HEK293 (cell line): ENCODE measurements around the gene FGF12.

Source experiments
- CTCF ChIA-PET: fragments of 350-600 bp; formaldehyde crosslinking; extraction: SDS; loops from one replicate; lab custom pipeline; 2021; ENCODE audit warnings: antibody characterized with exemption; lab: Yijun Ruan, JAX
- POLR2A ChIA-PET: fragments of 300-600 bp; formaldehyde crosslinking; extraction: SDS; loops from one replicate; lab custom pipeline; 2020; ENCODE audit warnings: antibody characterized with exemption, inconsistent platforms; lab: Yijun Ruan, JAX
- H3K27ac ChIP-seq: fragments of 200-500 bp; sonication (Bioruptor generic); 2 replicates; pipeline ENCODE4 v1.5.1; 2014; ENCODE audit warnings: low read depth, low read length, control low read depth, inconsistent platforms; ENCODE audit errors: extremely low read depth
- H3K36me3 ChIP-seq, 2 experiments: fragments of 200-500 bp in 1 of 2; sonication (Bioruptor generic) in 1 of 2; 1 replicate in 1 of 2; 2 replicates in 1 of 2; pipeline ENCODE4 v1.5.1; 2014 to 2017; ENCODE audit warnings: inconsistent platforms in 2 of 2, low read length in 2 of 2; ENCODE audit not compliant: control insufficient read depth in 2 of 2, insufficient read depth in 1 of 2
- H3K4me1 ChIP-seq: fragments of 200-500 bp; sonication (Bioruptor generic); 2 replicates; pipeline ENCODE4 v1.5.1; 2014; ENCODE audit warnings: mild to moderate bottlenecking, low read length, inconsistent platforms; ENCODE audit not compliant: control insufficient read depth, insufficient read depth
- H3K4me3 ChIP-seq: 2 replicates; pipeline ENCODE4 v1.5.1; 2011; ENCODE audit warnings: low read depth, mild to moderate bottlenecking, control low read depth, low read length, moderate library complexity
- H3K9me3 ChIP-seq: fragments of 200-500 bp; sonication (Bioruptor generic); 2 replicates; pipeline ENCODE4 v1.5.1; 2014; ENCODE audit warnings: low read depth, low read length, inconsistent platforms; ENCODE audit not compliant: control insufficient read depth, insufficient read depth
- EGR2 ChIP-seq: fragments of 450-650 bp; formaldehyde crosslinking; IDR thresholded peaks from 2 replicates; pipeline ENCODE4 v1.5.1; 2016; ENCODE audit warnings: low read depth, missing biosample characterization, missing genetic modification characterization
- GLIS2 ChIP-seq: fragments of 450-650 bp; formaldehyde crosslinking; IDR thresholded peaks from 2 replicates; pipeline ENCODE4 v1.5.1; 2016; ENCODE audit warnings: missing biosample characterization, missing genetic modification characterization
- MYNN ChIP-seq: fragments of 450-650 bp; formaldehyde crosslinking; IDR thresholded peaks from 2 replicates; pipeline ENCODE4 v1.5.1; 2016; ENCODE audit warnings: missing biosample characterization, missing genetic modification characterization, borderline replicate concordance
- SP3 ChIP-seq: fragments of 450-650 bp; formaldehyde crosslinking; IDR thresholded peaks from 2 replicates; pipeline ENCODE4 v1.5.1; 2016; ENCODE audit warnings: missing biosample characterization, missing genetic modification characterization
- ZBTB8A ChIP-seq: fragments of 450-650 bp; formaldehyde crosslinking; IDR thresholded peaks from 2 replicates; pipeline ENCODE4 v1.5.1; 2016; ENCODE audit warnings: missing biosample characterization, missing genetic modification characterization
- ZFHX2 ChIP-seq: fragments of 450-650 bp; formaldehyde crosslinking; conservative IDR thresholded peaks from 2 replicates; pipeline ENCODE4 v1.5.1; 2016; ENCODE audit warnings: missing biosample characterization, missing genetic modification characterization
- ZFP41 ChIP-seq: fragments of 450-650 bp; formaldehyde crosslinking; IDR thresholded peaks from 2 replicates; pipeline ENCODE4 v1.5.1; 2016; ENCODE audit warnings: missing biosample characterization, missing genetic modification characterization, borderline replicate concordance
- ZNF174 ChIP-seq: fragments of 450-650 bp; formaldehyde crosslinking; IDR thresholded peaks from 2 replicates; pipeline ENCODE4 v1.5.0; 2017; ENCODE audit warnings: missing biosample characterization, mild to moderate bottlenecking, missing genetic modification characterization
- ZNF274 ChIP-seq, 2 experiments: fragments of 200-500 bp in 1 of 2; fragments of 450-650 bp in 1 of 2; sonication (Bioruptor generic) in 1 of 2; formaldehyde crosslinking in 1 of 2; IDR thresholded peaks; 2 replicates each; pipeline versions ENCODE4 v1.5.1 to v1.6.1; 2014 to 2016; ENCODE audit warnings: borderline replicate concordance in 1 of 2, inconsistent platforms in 1 of 2, low read length in 1 of 2, missing biosample characterization in 1 of 2, missing genetic modification characterization in 1 of 2
- ZNF324 ChIP-seq: fragments of 450-650 bp; formaldehyde crosslinking; IDR thresholded peaks from 2 replicates; pipeline ENCODE4 v1.5.1; 2016; ENCODE audit warnings: missing biosample characterization, missing genetic modification characterization
- ZNF548 ChIP-seq: fragments of 450-650 bp; formaldehyde crosslinking; IDR thresholded peaks from 2 replicates; pipeline ENCODE4 v1.5.1; 2016; ENCODE audit warnings: missing biosample characterization, missing genetic modification characterization
- ZNF600 ChIP-seq: fragments of 450-650 bp; formaldehyde crosslinking; IDR thresholded peaks from 2 replicates; pipeline ENCODE4 v1.5.1; 2016; ENCODE audit warnings: missing biosample characterization, missing genetic modification characterization
- ZNF830 ChIP-seq: fragments of 450-650 bp; IDR thresholded peaks from 2 replicates; pipeline ENCODE4 v1.5.0; 2018; ENCODE audit warnings: missing biosample characterization, missing genetic modification characterization, low read depth, mild to moderate bottlenecking, moderate library complexity
- TF ChIP-seq, protein P1 (sequence below): fragments of 450-650 bp; formaldehyde crosslinking; IDR thresholded peaks from 2 replicates; pipeline ENCODE4 v1.5.1; 2016; ENCODE audit warnings: missing biosample characterization, missing genetic modification characterization
- TF ChIP-seq, protein P2 (sequence below): fragments of 450-650 bp; formaldehyde crosslinking; optimal IDR thresholded peaks from 2 replicates; pipeline ENCODE3; 2016; ENCODE audit warnings: missing biosample characterization, mild to moderate bottlenecking, missing genetic modification characterization
- TF ChIP-seq, protein P3 (sequence below): fragments of 450-650 bp; formaldehyde crosslinking; IDR thresholded peaks from 2 replicates; pipeline ENCODE4 v1.5.1; 2016; ENCODE audit warnings: missing biosample characterization, missing genetic modification characterization
- TF ChIP-seq, protein P4 (sequence below): fragments of 450-650 bp; formaldehyde crosslinking; IDR thresholded peaks from 2 replicates; pipeline ENCODE4 v1.5.1; 2016; ENCODE audit warnings: missing biosample characterization, missing genetic modification characterization
- TF ChIP-seq, protein P5 (sequence below): fragments of 450-650 bp; formaldehyde crosslinking; IDR thresholded peaks from 2 replicates; pipeline ENCODE4 v1.5.1; 2016; ENCODE audit warnings: missing biosample characterization, missing genetic modification characterization
- TF ChIP-seq, protein P6 (sequence below): fragments of 450-650 bp; formaldehyde crosslinking; IDR thresholded peaks from 2 replicates; pipeline ENCODE4 v1.5.1; 2016; ENCODE audit warnings: missing biosample characterization, missing genetic modification characterization

Gene FGF12

DNA sequence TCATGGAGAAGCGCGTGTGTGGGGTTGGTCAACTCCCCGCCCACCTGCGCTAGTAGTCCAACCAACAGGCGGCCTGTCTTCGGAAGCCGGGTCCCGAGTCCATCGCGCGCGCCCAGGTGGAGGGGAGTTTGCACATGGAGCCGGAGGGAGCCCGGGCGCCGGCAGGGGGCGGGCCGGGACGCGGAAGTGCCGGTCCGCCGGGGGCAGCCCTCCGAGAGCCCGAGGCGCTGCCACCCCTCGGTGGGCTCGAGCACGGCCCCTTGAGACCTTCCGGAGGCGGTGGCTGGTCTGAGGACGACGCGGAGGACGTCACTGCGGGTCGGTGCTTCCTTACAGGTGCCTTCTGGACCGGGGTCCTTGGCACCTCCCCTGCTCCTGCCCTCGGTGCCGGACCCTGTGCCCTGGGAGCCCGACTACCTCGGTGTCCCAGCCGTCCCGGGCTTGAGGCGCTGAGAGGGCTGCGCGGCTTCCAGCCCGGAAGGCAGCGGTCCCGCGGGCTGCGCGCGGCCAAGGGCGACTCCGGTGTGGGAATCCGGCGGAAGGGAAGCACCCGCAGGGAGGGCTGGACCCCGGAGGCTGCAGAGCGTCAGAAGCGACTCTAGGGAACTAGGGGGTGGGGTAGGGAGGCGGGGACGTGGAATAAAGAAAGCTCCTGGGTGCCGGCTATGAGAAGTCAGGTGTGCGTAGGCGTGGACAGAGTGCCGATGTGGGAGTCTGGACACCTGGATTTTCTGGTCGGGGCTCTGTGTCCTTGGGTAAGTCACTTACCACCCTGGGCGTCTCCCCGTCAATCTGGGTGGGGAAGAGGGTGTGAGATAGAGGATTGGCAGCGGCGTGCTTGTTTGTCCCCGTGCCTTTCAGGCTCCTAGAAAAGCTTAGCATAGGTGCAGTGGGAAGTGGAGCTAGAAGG lies 212.3 kb downstream of the FGF12 start (continued):
- TF ChIP-seq, protein P1, sequence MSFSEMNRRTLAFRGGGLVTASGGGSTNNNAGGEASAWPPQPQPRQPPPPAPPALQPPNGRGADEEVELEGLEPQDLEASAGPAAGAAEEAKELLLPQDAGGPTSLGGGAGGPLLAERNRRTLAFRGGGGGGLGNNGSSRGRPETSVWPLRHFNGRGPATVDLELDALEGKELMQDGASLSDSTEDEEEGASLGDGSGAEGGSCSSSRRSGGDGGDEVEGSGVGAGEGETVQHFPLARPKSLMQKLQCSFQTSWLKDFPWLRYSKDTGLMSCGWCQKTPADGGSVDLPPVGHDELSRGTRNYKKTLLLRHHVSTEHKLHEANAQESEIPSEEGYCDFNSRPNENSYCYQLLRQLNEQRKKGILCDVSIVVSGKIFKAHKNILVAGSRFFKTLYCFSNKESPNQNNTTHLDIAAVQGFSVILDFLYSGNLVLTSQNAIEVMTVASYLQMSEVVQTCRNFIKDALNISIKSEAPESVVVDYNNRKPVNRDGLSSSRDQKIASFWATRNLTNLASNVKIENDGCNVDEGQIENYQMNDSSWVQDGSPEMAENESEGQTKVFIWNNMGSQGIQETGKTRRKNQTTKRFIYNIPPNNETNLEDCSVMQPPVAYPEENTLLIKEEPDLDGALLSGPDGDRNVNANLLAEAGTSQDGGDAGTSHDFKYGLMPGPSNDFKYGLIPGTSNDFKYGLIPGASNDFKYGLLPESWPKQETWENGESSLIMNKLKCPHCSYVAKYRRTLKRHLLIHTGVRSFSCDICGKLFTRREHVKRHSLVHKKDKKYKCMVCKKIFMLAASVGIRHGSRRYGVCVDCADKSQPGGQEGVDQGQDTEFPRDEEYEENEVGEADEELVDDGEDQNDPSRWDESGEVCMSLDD = no peak
- TF ChIP-seq EGR2 (tag by site-specific recombination) (0 out of 2 replicates have a peak, but pooled peaks have one; percentile 25), ZNF600 (tag by site-specific recombination) (0 out of 2 replicates have a peak, but pooled peaks have one; percentile 29), ZNF274 (IDR thresholded peaks at IDR 0.05; ENCODE audit: low read length) (no peak), ZNF274 (tag by site-specific recombination; IDR thresholded peaks at IDR 0.05; ENCODE audit: borderline replicate concordance) (no peak), GLIS2 (tag by site-specific recombination) (peak; percentile 68), ZNF830 (tag by site-specific recombination) (no peak), ZNF174 (tag by site-specific recombination) (no peak), ZFP41 (no peak), ZNF548 (tag by site-specific recombination) (no peak), SP3 (tag by site-specific recombination) (peak; percentile 45), ZFHX2 (tag by site-specific recombination) (peak; percentile 58)
- TF ChIP-seq, protein P2, sequence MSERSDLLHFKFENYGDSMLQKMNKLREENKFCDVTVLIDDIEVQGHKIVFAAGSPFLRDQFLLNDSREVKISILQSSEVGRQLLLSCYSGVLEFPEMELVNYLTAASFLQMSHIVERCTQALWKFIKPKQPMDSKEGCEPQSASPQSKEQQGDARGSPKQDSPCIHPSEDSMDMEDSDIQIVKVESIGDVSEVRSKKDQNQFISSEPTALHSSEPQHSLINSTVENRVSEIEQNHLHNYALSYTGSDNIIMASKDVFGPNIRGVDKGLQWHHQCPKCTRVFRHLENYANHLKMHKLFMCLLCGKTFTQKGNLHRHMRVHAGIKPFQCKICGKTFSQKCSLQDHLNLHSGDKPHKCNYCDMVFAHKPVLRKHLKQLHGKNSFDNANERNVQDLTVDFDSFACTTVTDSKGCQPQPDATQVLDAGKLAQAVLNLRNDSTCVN (tag by site-specific recombination) = peak; percentile 87
- TF ChIP-seq, protein P3, sequence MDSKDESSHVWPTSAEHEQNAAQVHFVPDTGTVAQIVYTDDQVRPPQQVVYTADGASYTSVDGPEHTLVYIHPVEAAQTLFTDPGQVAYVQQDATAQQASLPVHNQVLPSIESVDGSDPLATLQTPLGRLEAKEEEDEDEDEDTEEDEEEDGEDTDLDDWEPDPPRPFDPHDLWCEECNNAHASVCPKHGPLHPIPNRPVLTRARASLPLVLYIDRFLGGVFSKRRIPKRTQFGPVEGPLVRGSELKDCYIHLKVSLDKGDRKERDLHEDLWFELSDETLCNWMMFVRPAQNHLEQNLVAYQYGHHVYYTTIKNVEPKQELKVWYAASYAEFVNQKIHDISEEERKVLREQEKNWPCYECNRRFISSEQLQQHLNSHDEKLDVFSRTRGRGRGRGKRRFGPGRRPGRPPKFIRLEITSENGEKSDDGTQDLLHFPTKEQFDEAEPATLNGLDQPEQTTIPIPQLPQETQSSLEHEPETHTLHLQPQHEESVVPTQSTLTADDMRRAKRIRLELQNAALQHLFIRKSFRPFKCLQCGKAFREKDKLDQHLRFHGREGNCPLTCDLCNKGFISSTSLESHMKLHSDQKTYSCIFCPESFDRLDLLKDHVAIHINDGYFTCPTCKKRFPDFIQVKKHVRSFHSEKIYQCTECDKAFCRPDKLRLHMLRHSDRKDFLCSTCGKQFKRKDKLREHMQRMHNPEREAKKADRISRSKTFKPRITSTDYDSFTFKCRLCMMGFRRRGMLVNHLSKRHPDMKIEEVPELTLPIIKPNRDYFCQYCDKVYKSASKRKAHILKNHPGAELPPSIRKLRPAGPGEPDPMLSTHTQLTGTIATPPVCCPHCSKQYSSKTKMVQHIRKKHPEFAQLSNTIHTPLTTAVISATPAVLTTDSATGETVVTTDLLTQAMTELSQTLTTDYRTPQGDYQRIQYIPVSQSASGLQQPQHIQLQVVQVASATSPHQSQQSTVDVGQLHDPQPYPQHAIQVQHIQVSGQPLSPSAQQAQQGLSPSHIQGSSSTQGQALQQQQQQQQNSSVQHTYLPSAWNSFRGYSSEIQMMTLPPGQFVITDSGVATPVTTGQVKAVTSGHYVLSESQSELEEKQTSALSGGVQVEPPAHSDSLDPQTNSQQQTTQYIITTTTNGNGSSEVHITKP (tag by site-specific recombination) = peak; percentile 69
- TF ChIP-seq, protein P4, sequence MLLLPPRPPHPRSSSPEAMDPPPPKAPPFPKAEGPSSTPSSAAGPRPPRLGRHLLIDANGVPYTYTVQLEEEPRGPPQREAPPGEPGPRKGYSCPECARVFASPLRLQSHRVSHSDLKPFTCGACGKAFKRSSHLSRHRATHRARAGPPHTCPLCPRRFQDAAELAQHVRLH (tag by site-specific recombination) = no peak
- TF ChIP-seq, all 188 proteins: peak for 22

DNA sequence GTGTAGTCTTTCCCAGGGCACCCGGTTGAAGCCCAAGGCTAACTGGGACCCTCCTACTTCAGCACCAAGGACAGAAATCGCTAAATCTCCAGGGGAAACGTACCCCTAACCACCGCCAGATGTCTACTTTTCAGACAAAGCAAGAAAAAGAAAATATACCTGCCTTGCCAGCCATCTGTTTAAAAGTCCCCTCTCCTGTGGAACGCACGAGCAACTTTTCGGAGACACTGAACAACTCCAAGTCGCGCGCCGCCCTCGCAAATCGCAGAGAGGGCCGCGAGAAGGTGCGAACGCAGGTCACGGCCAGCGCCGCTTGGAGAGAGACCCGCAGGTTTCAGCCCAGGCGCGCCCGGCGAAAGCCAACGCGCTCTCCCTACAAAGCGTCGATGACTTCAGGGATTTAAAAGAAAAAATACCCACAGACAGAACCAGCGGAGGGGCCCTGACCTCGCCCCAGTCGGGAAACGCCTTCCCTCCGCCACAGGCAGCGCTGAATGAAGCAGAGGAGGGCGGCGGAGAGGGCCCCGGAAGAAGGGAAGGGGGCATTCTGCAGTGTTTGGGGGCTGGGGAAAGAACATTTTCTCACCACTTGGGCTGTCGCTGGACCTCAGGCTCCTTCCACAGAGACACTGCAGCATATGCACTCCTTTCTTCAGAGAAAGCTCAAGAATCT lies 213.1 kb downstream of the FGF12 start:
- Histone ChIP-seq H3K36me3 (no peaks in the 10 kb centered on the region), H3K9me3 (no peaks in the 10 kb centered on the region), H3K27ac (no peak overlapping the region), H3K4me1 (no peaks in the 10 kb centered on the region), H3K4me3 (peak overlapping the region; percentile 50)
- ChIA-PET CTCF (interaction anchor here (0.6 kb wide), 1 partner anchor 81 kb away, joined by 4 read pairs; no protein-coding TSS in a partner anchor), POLR2A (no interaction called here)
- TF ChIP-seq MYNN (tag by site-specific recombination) (peak; percentile 73), ZFHX2 (tag by site-specific recombination) (peak; percentile 38; the same call in 1 of the 2 replicates), ZNF324 (tag by site-specific recombination) (no peak), ZBTB8A (tag by site-specific recombination) (peak; percentile 35)
- TF ChIP-seq, protein P5, sequence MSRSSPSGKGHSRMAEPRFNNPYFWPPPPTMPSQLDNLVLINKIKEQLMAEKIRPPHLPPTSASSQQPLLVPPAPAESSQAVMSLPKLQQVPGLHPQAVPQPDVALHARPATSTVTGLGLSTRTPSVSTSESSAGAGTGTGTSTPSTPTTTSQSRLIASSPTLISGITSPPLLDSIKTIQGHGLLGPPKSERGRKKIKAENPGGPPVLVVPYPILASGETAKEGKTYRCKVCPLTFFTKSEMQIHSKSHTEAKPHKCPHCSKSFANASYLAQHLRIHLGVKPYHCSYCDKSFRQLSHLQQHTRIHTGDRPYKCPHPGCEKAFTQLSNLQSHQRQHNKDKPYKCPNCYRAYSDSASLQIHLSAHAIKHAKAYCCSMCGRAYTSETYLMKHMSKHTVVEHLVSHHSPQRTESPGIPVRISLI (tag by site-specific recombination) = no peak
- TF ChIP-seq, protein P6, sequence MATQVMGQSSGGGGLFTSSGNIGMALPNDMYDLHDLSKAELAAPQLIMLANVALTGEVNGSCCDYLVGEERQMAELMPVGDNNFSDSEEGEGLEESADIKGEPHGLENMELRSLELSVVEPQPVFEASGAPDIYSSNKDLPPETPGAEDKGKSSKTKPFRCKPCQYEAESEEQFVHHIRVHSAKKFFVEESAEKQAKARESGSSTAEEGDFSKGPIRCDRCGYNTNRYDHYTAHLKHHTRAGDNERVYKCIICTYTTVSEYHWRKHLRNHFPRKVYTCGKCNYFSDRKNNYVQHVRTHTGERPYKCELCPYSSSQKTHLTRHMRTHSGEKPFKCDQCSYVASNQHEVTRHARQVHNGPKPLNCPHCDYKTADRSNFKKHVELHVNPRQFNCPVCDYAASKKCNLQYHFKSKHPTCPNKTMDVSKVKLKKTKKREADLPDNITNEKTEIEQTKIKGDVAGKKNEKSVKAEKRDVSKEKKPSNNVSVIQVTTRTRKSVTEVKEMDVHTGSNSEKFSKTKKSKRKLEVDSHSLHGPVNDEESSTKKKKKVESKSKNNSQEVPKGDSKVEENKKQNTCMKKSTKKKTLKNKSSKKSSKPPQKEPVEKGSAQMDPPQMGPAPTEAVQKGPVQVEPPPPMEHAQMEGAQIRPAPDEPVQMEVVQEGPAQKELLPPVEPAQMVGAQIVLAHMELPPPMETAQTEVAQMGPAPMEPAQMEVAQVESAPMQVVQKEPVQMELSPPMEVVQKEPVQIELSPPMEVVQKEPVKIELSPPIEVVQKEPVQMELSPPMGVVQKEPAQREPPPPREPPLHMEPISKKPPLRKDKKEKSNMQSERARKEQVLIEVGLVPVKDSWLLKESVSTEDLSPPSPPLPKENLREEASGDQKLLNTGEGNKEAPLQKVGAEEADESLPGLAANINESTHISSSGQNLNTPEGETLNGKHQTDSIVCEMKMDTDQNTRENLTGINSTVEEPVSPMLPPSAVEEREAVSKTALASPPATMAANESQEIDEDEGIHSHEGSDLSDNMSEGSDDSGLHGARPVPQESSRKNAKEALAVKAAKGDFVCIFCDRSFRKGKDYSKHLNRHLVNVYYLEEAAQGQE (tag by site-specific recombination) = peak; percentile 99
